Liver (tissue), 3 donors: Measurements from ENCODE around the gene FOXG1.

Experiments used
- EGR1 ChIP-seq, 2 donors: IDR thresholded peaks; 2 replicates each; pipeline ENCODE4 v1.6.1; 2016 to 2018; ENCODE audit warnings: antibody characterized with exemption in 2 of 2, low read depth in 2 of 2
- FOXA1 ChIP-seq: IDR thresholded peaks from 2 replicates; pipeline ENCODE4 v1.6.1; 2016; ENCODE audit warnings: antibody characterized with exemption
- GABPA ChIP-seq, 2 donors: IDR thresholded peaks in 1 of 2; conservative IDR thresholded peaks in 1 of 2; 2 replicates each; pipeline ENCODE4 v1.6.1; 2016; ENCODE audit warnings: antibody characterized with exemption in 2 of 2, mild to moderate bottlenecking in 1 of 2, moderate library complexity in 1 of 2
- HNF4G ChIP-seq: IDR thresholded peaks from 2 replicates; pipeline ENCODE4 v1.6.1; 2016; ENCODE audit warnings: antibody characterized with exemption
- JUND ChIP-seq, 2 donors: IDR thresholded peaks; 2 replicates each; pipeline ENCODE4 v1.6.1; 2016; ENCODE audit warnings: antibody characterized with exemption in 2 of 2
- NR2F2 ChIP-seq: IDR thresholded peaks from 2 replicates; pipeline ENCODE4 v1.6.1; 2016; ENCODE audit warnings: antibody characterized with exemption
- RXRA ChIP-seq, 2 donors: IDR thresholded peaks; 2 replicates each; pipeline ENCODE4 v1.6.1; 2017 to 2018; ENCODE audit warnings: antibody characterized with exemption in 2 of 2, mild to moderate bottlenecking in 1 of 2
- SP1 ChIP-seq: IDR thresholded peaks from 2 replicates; pipeline ENCODE4 v1.6.1; 2018; ENCODE audit warnings: antibody characterized with exemption, mild to moderate bottlenecking
- TAF1 ChIP-seq: conservative IDR thresholded peaks from 2 replicates; pipeline ENCODE4 v1.6.1; 2016; ENCODE audit warnings: antibody characterized with exemption, mild to moderate bottlenecking
- TF ChIP-seq, protein P1 (sequence below): fragments of 150-350 bp; IDR thresholded peaks from 2 replicates; pipeline ENCODE4 v1.5.1; 2017; ENCODE audit warnings: improper control_type of control experiment, low read depth, low read length; ENCODE audit not compliant: missing input control
- TF ChIP-seq, protein P2 (sequence below): IDR thresholded peaks from 2 replicates; pipeline ENCODE4 v1.6.1; 2016; ENCODE audit warnings: antibody characterized with exemption
- TF ChIP-seq, protein P3 (sequence below): IDR thresholded peaks from 2 replicates; pipeline ENCODE4 v1.6.1; 2016; ENCODE audit warnings: antibody characterized with exemption
- TF ChIP-seq, protein P4 (sequence below): IDR thresholded peaks from 2 replicates; pipeline ENCODE4 v1.6.1; 2016; ENCODE audit warnings: antibody characterized with exemption, mild to moderate bottlenecking
- TF ChIP-seq, protein P5 (sequence below): IDR thresholded peaks from 2 replicates; pipeline ENCODE4 v1.6.1; 2016; ENCODE audit warnings: antibody characterized with exemption
- donor health status: healthy.
- donor health status: healthy.

DNA sequence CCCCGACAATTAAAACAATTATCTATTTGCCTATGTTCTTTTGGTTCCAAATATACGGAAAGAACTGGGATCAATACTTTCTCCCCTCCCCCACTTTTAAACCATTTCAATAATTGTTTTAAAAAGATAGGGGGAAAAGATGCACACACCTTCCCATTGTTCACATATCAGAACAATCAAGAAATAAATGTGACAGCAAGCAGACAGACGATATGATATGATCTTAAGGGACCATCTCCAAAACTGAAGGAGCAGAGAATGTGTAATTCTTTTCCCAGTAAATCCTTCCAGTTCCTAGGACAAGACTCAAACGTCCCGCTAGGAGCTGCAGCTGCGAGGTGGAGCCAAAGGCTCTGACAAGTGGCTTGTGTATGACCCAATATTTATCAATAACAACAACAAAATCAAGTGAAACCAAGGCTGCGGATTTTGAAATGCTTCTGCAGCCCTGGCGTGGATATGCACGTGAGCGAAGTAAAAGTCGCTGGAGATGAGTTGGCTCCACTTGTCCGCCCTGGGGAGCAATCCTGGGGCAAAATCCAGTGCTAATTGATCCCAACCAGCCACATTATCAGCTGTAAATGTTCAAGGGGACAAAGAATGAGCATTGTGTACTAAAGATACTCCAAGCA is 8.2 kb upstream of the FOXG1 start:
- TF ChIP-seq GABPA (IDR thresholded peaks at IDR 0.05 in 1 of 2, conservative IDR thresholded peaks at IDR 0.05 in 1 of 2) (no peak), FOXA1 (no peak), NR2F2 (no peak), TAF1 (no peak), HNF4G (no peak), JUND (IDR thresholded peaks at IDR 0.05) (no peak), EGR1 (IDR thresholded peaks at IDR 0.05; ENCODE audit: low read depth in 2 of 2) (no peak), RXRA (IDR thresholded peaks at IDR 0.05) (no peak), SP1 (no peak)
- TF ChIP-seq, protein P1, sequence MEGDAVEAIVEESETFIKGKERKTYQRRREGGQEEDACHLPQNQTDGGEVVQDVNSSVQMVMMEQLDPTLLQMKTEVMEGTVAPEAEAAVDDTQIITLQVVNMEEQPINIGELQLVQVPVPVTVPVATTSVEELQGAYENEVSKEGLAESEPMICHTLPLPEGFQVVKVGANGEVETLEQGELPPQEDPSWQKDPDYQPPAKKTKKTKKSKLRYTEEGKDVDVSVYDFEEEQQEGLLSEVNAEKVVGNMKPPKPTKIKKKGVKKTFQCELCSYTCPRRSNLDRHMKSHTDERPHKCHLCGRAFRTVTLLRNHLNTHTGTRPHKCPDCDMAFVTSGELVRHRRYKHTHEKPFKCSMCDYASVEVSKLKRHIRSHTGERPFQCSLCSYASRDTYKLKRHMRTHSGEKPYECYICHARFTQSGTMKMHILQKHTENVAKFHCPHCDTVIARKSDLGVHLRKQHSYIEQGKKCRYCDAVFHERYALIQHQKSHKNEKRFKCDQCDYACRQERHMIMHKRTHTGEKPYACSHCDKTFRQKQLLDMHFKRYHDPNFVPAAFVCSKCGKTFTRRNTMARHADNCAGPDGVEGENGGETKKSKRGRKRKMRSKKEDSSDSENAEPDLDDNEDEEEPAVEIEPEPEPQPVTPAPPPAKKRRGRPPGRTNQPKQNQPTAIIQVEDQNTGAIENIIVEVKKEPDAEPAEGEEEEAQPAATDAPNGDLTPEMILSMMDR: no peak
- TF ChIP-seq, protein P2, sequence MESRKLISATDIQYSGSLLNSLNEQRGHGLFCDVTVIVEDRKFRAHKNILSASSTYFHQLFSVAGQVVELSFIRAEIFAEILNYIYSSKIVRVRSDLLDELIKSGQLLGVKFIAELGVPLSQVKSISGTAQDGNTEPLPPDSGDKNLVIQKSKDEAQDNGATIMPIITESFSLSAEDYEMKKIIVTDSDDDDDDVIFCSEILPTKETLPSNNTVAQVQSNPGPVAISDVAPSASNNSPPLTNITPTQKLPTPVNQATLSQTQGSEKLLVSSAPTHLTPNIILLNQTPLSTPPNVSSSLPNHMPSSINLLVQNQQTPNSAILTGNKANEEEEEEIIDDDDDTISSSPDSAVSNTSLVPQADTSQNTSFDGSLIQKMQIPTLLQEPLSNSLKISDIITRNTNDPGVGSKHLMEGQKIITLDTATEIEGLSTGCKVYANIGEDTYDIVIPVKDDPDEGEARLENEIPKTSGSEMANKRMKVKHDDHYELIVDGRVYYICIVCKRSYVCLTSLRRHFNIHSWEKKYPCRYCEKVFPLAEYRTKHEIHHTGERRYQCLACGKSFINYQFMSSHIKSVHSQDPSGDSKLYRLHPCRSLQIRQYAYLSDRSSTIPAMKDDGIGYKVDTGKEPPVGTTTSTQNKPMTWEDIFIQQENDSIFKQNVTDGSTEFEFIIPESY: no peak
- TF ChIP-seq, protein P3, sequence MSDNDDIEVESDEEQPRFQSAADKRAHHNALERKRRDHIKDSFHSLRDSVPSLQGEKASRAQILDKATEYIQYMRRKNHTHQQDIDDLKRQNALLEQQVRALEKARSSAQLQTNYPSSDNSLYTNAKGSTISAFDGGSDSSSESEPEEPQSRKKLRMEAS: no peak
- TF ChIP-seq, protein P4, sequence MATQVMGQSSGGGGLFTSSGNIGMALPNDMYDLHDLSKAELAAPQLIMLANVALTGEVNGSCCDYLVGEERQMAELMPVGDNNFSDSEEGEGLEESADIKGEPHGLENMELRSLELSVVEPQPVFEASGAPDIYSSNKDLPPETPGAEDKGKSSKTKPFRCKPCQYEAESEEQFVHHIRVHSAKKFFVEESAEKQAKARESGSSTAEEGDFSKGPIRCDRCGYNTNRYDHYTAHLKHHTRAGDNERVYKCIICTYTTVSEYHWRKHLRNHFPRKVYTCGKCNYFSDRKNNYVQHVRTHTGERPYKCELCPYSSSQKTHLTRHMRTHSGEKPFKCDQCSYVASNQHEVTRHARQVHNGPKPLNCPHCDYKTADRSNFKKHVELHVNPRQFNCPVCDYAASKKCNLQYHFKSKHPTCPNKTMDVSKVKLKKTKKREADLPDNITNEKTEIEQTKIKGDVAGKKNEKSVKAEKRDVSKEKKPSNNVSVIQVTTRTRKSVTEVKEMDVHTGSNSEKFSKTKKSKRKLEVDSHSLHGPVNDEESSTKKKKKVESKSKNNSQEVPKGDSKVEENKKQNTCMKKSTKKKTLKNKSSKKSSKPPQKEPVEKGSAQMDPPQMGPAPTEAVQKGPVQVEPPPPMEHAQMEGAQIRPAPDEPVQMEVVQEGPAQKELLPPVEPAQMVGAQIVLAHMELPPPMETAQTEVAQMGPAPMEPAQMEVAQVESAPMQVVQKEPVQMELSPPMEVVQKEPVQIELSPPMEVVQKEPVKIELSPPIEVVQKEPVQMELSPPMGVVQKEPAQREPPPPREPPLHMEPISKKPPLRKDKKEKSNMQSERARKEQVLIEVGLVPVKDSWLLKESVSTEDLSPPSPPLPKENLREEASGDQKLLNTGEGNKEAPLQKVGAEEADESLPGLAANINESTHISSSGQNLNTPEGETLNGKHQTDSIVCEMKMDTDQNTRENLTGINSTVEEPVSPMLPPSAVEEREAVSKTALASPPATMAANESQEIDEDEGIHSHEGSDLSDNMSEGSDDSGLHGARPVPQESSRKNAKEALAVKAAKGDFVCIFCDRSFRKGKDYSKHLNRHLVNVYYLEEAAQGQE: no peak
- TF ChIP-seq, protein P5, sequence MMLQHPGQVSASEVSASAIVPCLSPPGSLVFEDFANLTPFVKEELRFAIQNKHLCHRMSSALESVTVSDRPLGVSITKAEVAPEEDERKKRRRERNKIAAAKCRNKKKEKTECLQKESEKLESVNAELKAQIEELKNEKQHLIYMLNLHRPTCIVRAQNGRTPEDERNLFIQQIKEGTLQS: no peak
